GM23248 (cell line): Measurements from ENCODE around the gene CACNA1C.

ENCODE experiments used
- EZH2 ChIP-seq: fragments of 200-600 bp; sonication (generic); IDR thresholded peaks from 2 replicates; pipeline ENCODE4 v1.6.1; 2018; ENCODE audit warnings: antibody characterized with exemption, mild to moderate bottlenecking; ENCODE audit not compliant: insufficient read depth, poor library complexity, severe bottlenecking
- EZH2phosphoT487 ChIP-seq: fragments of 200-600 bp; sonication (generic); IDR thresholded peaks from 2 replicates; pipeline ENCODE4 v1.6.1; 2018; ENCODE audit warnings: antibody characterized with exemption, moderate library complexity, mild to moderate bottlenecking, low read depth; ENCODE audit not compliant: insufficient read depth

DNA sequence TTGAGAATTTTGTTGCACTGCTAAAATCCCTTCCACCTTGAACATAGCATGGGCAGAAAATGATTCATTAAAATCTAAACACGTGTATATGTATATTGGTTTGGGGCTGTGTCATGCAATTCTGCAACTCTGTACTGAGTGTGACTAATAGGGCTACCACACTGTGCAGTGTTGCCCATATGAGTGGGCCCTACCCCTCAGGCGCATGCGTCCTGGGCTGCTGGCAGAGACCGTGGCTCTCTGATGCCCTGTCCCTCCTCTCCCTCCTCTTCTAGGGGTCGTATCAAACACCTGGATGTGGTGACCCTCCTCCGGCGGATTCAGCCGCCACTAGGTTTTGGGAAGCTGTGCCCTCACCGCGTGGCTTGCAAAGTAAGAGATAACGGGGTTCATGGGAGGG lies 613.6 kb downstream of the CACNA1C start:
- no peak for TF ChIP-seq EZH2phosphoT487
- no peak for TF ChIP-seq EZH2
